HepG2 (cell line): ENCODE measurements around the gene TIPRL. TPM values are rescaled to one million over a fixed set of nuclear protein-coding genes. Genes with fewer than 3 reads are reported as not detected.

Experiments used
- ATF7-NPFF ChIP-seq: sonication (generic); formaldehyde crosslinking; IDR thresholded peaks from 2 replicates; pipeline ENCODE4 v1.8.1; 2023; ENCODE audit warnings: mild to moderate bottlenecking, low read depth, missing genetic modification reagents, moderate library complexity
- ZNF10 ChIP-seq: sonication (generic); formaldehyde crosslinking; IDR thresholded peaks from 2 replicates; pipeline ENCODE4 v1.4.0; 2020; ENCODE audit warnings: mild to moderate bottlenecking, low read depth, missing genetic modification reagents, borderline replicate concordance
- ZNF121 ChIP-seq: sonication (generic); formaldehyde crosslinking; IDR thresholded peaks from 2 replicates; pipeline ENCODE4 v1.5.0; 2020; ENCODE audit warnings: mild to moderate bottlenecking, missing genetic modification reagents
- ZNF766 ChIP-seq: sonication (generic); formaldehyde crosslinking; IDR thresholded peaks from 2 replicates; pipeline ENCODE4 v1.5.0; 2020; ENCODE audit warnings: missing genetic modification reagents, borderline replicate concordance
- ZNF775 ChIP-seq: sonication (generic); formaldehyde crosslinking; IDR thresholded peaks from 2 replicates; pipeline ENCODE4 v1.4.0; 2020; ENCODE audit warnings: missing genetic modification reagents, mild to moderate bottlenecking, moderate library complexity, borderline replicate concordance
- ZNF781 ChIP-seq: sonication (generic); formaldehyde crosslinking; IDR thresholded peaks from 2 replicates; pipeline ENCODE4 v1.5.1; 2020; ENCODE audit warnings: borderline replicate concordance, mild to moderate bottlenecking, missing genetic modification reagents; ENCODE audit errors: not compliant biosample characterization
- ZNF782 ChIP-seq: sonication (generic); formaldehyde crosslinking; IDR thresholded peaks from 2 replicates; pipeline ENCODE4 v1.4.0; 2020; ENCODE audit warnings: missing genetic modification reagents, mild to moderate bottlenecking, borderline replicate concordance
- ZSCAN25 ChIP-seq: sonication (generic); formaldehyde crosslinking; IDR thresholded peaks from 2 replicates; pipeline ENCODE4 v1.8.0; 2022; ENCODE audit warnings: mild to moderate bottlenecking, missing genetic modification reagents
- polyA plus RNA-seq, 8 experiments: library from polyadenylated mRNA; depleted of rRNA in 3 of 8; stranded (reverse) in 7 of 8; unstranded in 1 of 8; fragments of >200 nt; fragmentation: Illumina TruSeq in 4 of 8; extraction: Trizol in 4 of 8; gene quantifications; 2 replicates each; pipeline versions ENCODE4 v1.2.1 to v1.2.3, GENCODE V29; 2011 to 2016; ENCODE audit warnings: low read depth in 4 of 8, missing spikeins in 1 of 8, mixed read lengths in 1 of 8; ENCODE audit not compliant: insufficient read depth in 1 of 8
- total RNA-seq, 5 experiments: library from RNA; depleted of rRNA; stranded (reverse); fragments of >200 nt; fragmentation: Illumina TruSeq; extraction: Trizol; gene quantifications; 2 replicates each; pipeline ENCODE4 v1.2.3, GENCODE V29; 2016; ENCODE audit warnings: low read depth in 1 of 5
- TF ChIP-seq, protein P1 (sequence below): sonication (generic); formaldehyde crosslinking; IDR thresholded peaks from 2 replicates; pipeline ENCODE4 v1.4.0; 2020; ENCODE audit warnings: mild to moderate bottlenecking, missing genetic modification reagents
- TF ChIP-seq, protein P2 (sequence below): sonication (generic); formaldehyde crosslinking; IDR thresholded peaks from 2 replicates; pipeline ENCODE4 v1.8.1; 2023; ENCODE audit warnings: missing genetic modification reagents, mild to moderate bottlenecking, borderline replicate concordance
- TF ChIP-seq, protein P3 (sequence below): sonication (generic); formaldehyde crosslinking; IDR thresholded peaks from 2 replicates; pipeline ENCODE4 v1.4.0; 2020; ENCODE audit warnings: missing genetic modification reagents, borderline replicate concordance
- TF ChIP-seq, protein P4 (sequence below): sonication (generic); formaldehyde crosslinking; IDR thresholded peaks from 2 replicates; pipeline ENCODE4 v1.4.0; 2020; ENCODE audit warnings: mild to moderate bottlenecking, missing genetic modification reagents
- TF ChIP-seq, protein P5 (sequence below): sonication (generic); formaldehyde crosslinking; IDR thresholded peaks from 2 replicates; pipeline ENCODE4 v1.4.0; 2020; ENCODE audit warnings: missing genetic modification reagents, low read depth, mild to moderate bottlenecking, borderline replicate concordance

TIPRL gene
- total and polyA plus RNA-seq, 2 of the 13 experiments (the other 11 are each of a cell fraction or from before 2014, with no cell fraction given) = 10.1 to 22.8 TPM

DNA sequence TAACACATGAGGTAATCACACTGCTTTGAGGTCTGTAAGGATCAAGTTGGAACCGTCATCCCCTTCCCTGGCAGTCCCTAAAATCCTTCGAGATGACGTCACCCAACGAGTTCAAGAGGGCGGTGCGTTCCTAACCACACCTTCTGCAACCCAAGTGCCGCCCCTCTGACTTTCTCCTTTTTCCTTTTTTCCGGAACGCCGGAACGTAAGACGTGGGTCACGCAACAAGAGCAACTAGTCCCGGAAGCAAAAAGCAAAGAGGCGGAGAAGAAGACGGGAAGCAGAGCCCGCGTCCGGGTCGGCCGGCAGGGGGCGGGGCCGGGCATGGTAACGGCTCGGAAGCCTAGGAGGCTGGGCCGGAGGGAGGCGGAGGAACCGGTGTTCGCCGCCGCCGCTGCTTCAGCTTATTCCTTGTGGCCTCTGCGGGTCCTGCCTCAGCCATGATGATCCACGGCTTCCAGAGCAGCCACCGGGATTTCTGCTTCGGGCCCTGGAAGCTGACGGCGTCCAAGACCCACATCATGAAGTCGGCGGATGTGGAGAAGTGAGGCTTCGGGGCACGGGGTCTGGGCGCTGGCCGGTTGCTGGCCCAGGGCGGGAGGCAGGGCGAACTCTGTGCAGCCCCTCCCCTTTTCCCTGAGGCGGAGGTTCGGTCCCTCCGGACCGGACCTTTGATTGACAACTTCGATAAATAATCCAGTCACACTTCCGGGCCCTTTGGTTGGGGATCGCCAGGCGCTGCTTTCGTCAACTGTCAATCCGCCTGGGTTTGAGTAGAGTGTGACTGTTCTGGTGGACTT is at the start of gene TIPRL (continued):
- TF ChIP-seq, protein P1, sequence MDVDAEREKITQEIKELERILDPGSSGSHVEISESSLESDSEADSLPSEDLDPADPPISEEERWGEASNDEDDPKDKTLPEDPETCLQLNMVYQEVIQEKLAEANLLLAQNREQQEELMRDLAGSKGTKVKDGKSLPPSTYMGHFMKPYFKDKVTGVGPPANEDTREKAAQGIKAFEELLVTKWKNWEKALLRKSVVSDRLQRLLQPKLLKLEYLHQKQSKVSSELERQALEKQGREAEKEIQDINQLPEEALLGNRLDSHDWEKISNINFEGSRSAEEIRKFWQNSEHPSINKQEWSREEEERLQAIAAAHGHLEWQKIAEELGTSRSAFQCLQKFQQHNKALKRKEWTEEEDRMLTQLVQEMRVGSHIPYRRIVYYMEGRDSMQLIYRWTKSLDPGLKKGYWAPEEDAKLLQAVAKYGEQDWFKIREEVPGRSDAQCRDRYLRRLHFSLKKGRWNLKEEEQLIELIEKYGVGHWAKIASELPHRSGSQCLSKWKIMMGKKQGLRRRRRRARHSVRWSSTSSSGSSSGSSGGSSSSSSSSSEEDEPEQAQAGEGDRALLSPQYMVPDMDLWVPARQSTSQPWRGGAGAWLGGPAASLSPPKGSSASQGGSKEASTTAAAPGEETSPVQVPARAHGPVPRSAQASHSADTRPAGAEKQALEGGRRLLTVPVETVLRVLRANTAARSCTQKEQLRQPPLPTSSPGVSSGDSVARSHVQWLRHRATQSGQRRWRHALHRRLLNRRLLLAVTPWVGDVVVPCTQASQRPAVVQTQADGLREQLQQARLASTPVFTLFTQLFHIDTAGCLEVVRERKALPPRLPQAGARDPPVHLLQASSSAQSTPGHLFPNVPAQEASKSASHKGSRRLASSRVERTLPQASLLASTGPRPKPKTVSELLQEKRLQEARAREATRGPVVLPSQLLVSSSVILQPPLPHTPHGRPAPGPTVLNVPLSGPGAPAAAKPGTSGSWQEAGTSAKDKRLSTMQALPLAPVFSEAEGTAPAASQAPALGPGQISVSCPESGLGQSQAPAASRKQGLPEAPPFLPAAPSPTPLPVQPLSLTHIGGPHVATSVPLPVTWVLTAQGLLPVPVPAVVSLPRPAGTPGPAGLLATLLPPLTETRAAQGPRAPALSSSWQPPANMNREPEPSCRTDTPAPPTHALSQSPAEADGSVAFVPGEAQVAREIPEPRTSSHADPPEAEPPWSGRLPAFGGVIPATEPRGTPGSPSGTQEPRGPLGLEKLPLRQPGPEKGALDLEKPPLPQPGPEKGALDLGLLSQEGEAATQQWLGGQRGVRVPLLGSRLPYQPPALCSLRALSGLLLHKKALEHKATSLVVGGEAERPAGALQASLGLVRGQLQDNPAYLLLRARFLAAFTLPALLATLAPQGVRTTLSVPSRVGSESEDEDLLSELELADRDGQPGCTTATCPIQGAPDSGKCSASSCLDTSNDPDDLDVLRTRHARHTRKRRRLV (CRISPR knock-in tag) = peak; percentile 53; the same call in 1 of the 2 replicates
- TF ChIP-seq ZNF766 (CRISPR knock-in tag) = no peak
- TF ChIP-seq, protein P2, sequence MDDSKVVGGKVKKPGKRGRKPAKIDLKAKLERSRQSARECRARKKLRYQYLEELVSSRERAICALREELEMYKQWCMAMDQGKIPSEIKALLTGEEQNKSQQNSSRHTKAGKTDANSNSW = no peak
- TF ChIP-seq, protein P3, sequence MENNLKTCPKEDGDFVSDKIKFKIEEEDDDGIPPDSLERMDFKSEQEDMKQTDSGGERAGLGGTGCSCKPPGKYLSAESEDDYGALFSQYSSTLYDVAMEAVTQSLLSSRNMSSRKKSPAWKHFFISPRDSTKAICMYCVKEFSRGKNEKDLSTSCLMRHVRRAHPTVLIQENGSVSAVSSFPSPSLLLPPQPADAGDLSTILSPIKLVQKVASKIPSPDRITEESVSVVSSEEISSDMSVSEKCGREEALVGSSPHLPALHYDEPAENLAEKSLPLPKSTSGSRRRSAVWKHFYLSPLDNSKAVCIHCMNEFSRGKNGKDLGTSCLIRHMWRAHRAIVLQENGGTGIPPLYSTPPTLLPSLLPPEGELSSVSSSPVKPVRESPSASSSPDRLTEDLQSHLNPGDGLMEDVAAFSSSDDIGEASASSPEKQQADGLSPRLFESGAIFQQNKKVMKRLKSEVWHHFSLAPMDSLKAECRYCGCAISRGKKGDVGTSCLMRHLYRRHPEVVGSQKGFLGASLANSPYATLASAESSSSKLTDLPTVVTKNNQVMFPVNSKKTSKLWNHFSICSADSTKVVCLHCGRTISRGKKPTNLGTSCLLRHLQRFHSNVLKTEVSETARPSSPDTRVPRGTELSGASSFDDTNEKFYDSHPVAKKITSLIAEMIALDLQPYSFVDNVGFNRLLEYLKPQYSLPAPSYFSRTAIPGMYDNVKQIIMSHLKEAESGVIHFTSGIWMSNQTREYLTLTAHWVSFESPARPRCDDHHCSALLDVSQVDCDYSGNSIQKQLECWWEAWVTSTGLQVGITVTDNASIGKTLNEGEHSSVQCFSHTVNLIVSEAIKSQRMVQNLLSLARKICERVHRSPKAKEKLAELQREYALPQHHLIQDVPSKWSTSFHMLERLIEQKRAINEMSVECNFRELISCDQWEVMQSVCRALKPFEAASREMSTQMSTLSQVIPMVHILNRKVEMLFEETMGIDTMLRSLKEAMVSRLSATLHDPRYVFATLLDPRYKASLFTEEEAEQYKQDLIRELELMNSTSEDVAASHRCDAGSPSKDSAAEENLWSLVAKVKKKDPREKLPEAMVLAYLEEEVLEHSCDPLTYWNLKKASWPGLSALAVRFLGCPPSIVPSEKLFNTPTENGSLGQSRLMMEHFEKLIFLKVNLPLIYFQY (CRISPR knock-in tag) = peak; percentile 98
- TF ChIP-seq, protein P4, sequence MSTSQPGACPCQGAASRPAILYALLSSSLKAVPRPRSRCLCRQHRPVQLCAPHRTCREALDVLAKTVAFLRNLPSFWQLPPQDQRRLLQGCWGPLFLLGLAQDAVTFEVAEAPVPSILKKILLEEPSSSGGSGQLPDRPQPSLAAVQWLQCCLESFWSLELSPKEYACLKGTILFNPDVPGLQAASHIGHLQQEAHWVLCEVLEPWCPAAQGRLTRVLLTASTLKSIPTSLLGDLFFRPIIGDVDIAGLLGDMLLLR (CRISPR knock-in tag) = peak; percentile 24; the same call in 1 of the 2 replicates
- no peak for TF ChIP-seq ZNF121 (CRISPR knock-in tag)
- TF ChIP-seq ATF7-NPFF = peak; percentile 72
- TF ChIP-seq, protein P5, sequence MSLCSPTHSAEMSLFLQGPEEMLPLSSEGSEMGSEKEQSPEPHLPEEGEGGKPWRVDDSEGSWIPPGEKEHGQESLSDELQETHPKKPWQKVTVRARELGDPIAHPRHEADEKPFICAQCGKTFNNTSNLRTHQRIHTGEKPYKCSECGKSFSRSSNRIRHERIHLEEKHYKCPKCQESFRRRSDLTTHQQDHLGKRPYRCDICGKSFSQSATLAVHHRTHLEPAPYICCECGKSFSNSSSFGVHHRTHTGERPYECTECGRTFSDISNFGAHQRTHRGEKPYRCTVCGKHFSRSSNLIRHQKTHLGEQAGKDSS = no peak; the same call in 1 of the 2 replicates
- peak; percentile 75; the same call in 1 of the 2 replicates for TF ChIP-seq ZNF782 (CRISPR knock-in tag)
- no peak for TF ChIP-seq ZSCAN25 (CRISPR knock-in tag)
- TF ChIP-seq ZNF10 (CRISPR knock-in tag) = no peak
- no peak for TF ChIP-seq ZNF781
- TF ChIP-seq ZNF775 (CRISPR knock-in tag) = no peak
